HG02981 (cell line): ENCODE data around the gene JARID2.

Experiments used
- ATAC-seq: cut with Tn5 transposase; IDR thresholded peaks from one replicate; pipeline ENCODE4 v1.9.1; 2021; ENCODE audit warnings: mild to moderate bottlenecking, moderate library complexity; ENCODE audit not compliant: unreplicated experiment

The JARID2 gene

GRCh38 chr6:15350386-15351083 lies 104.7 kb downstream of the JARID2 start:
- no peak for ATAC-seq

- no peak for ATAC-seq
Measured at GRCh38 chr6:15351631-15352030, 105.8 kb downstream of the JARID2 start.

GRCh38 chr6:15352220-15352619 lies 106.4 kb downstream of the JARID2 start:
- ATAC-seq, result no peak

DNA sequence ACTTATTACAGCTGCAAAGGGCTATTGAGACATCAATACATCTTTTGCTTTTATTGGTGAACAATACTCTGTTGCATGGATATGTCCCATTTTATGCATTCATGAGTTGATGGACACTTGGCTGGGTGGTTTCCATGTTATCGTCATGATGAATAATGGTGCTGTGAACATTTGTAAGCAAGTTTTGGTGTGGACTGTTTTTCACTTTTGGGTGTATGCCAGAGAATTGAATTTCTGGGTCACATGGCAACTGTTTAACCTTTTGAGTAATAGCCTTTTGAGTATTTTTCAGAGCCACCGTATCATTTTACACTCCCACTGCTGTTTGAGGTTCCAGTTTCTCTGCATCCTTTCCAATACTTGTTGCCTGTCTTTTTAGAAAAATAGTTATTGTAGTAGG lies 107.0 kb downstream of the JARID2 start:
- no peak for ATAC-seq

DNA sequence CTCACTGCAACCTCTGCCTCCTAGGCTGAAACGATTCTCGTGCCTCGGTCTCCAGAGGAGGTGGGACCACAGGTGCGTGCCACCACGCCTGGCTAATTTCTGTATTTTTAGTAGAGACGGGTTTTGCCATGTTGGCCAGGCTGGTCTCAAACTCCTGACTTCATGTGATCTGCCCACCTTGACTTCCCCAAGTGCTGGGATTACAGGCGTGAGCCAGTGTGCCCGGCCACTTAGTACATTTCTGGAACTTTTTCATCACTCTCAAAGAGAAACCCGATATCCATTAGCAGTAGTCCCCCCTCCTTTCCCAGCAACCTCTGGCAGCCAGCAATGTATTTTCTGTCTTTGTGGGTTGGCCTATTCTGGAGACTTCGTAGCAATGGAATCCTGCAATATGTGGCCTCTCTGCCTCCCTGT lies 109.8 kb downstream of the JARID2 start:
- no peak for ATAC-seq

DNA sequence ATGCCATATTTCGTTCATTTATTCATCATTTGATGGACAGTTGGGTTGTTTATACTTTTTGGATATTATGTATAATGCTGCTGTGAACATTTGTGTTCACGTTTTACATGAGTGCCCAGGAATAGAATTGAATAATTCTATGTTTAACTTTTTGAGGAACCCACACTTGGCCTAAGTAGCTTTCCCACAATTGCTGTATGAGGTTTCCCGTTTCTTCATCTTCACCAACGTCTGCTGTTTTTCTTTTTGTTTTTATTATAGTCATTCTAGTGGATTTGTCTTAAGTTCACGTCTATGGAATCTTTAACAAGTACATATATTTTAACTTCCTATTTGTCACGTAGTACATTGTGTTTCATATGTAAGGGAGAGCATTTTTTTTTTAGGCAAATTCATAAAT lies 110.3 kb downstream of the JARID2 start:
- no peak for ATAC-seq

- ATAC-seq, result no peak
Measured at GRCh38 chr6:15356937-15357336, 111.1 kb downstream of the JARID2 start.

DNA sequence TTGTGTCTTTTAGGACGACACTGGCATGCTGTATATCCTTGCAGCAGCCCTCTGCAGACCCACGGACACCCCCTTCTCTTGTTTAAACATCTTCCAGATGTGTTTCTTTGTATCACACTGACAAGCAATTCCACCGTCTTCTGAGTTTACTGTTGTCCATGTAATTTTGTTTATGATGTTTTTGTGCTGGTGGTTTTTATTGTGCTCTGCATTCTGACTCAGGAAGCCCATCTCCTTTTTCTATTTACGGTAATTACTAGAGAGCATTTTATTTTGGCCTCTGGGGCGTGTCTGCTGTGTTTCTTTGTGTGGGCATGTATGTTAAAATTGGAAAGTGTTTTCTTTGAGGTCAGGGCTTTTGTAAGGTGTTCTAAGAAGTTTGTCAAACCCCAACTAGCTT lies 111.9 kb downstream of the JARID2 start:
- ATAC-seq, result no peak

DNA sequence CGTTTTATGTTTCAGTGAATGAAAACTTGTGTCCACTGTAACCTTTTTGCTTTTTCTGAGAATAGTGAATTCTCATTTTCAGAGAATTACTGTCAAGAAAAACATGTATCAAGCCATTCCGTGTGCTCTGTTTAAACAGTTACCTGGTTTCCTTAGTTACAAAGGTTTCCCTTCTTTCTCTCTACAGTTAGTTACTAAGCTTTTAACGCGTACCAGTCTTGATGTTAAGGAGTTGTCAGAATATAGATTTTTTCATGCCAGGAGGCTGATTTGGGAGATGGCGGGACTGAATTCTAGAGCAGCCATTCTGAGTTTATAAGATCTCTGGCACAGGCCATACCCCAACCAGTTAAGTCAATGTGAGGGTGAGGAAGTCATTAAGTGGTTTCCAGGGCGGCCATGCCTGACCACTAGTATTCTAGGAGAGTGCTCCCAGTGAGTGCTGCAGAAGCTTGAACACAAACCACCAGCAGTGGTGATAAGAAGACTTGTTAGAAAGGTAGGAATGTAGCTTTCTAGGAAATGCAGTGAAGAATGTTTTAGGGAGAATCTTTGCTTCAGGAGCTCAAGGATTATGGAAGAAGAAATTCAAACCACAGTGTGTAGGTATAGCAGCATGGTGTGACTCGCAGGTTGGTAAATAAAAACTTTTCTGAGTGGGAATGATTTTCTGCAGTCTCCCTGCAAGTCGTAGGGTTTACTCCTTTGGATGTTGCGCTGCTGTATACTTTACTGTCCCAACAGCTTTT lies 112.9 kb downstream of the JARID2 start:
- peak; percentile 44 for ATAC-seq

GRCh38 chr6:15359335-15359862 lies 113.5 kb downstream of the JARID2 start:
- peak; percentile 54 for ATAC-seq

GRCh38 chr6:15360300-15360699 lies 114.4 kb downstream of the JARID2 start:
- ATAC-seq, result no peak

DNA sequence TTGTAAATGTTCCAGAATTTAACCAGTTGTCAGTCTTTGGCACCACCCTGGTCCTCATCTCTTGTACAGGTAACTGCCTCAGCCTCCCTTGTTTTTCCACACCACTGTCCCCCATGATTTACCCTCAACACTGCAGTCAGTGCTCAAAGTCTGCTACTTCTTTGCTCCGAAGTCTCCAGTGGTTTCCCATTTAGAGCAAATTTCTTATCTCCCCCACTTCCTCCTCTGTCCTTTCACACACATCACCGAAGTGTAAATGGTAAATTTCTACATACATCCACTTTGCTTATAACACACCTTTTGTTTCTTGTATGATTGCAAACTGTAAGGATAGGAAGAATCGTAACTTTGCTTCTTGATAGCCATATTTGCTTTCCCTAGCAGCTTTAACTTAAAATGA lies 115.3 kb downstream of the JARID2 start:
- no peak for ATAC-seq

GRCh38 chr6:15362274-15363160 lies 116.6 kb downstream of the JARID2 start:
- no peak for ATAC-seq

GRCh38 chr6:15363164-15363522 lies 117.3 kb downstream of the JARID2 start:
- ATAC-seq, result no peak

- ATAC-seq, result no peak
Measured at GRCh38 chr6:15363523-15364400, 117.9 kb downstream of the JARID2 start.

DNA sequence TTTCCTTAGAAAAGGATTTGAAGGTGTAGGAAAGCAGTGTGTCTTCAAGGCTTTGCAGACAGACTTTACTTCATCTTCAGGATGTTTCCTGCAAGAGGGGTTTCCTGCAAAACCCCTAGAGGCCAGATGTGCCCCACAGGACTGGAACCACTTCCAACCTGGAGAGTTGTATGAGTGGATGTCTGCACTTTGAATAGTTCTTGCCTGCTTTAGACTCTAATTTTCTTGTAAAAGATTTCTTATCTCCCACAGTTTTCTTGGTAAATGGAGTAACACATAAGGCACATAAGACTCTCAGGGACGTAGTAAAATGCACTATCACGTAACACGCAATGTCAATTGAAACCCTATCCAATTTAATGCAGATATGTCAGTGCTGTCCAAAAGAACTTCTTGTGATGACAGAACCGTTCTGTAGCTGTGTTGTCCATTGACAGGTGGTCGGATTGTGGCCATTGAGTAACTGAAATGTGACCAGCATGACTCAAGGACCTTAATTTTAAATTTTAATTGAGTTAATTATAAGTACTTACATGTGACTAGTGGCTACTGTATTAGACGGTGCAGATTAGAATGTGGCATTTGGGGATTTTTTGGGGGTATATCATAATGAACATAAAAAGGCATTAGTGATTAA lies 118.7 kb downstream of the JARID2 start:
- no peak for ATAC-seq

- ATAC-seq, result peak; percentile 45
Measured at GRCh38 chr6:15365273-15365687, 119.4 kb downstream of the JARID2 start.

- no peak for ATAC-seq
Measured at GRCh38 chr6:15366003-15366535, 120.2 kb downstream of the JARID2 start.

GRCh38 chr6:15366879-15367278 lies 121.0 kb downstream of the JARID2 start:
- no peak for ATAC-seq

GRCh38 chr6:15368186-15368585 lies 122.3 kb downstream of the JARID2 start:
- ATAC-seq, result no peak
